GM23248 (cell line): Measurements from ENCODE around the gene PIK3CG. TPM values are rescaled to one million over a fixed set of nuclear protein-coding genes. Genes with fewer than 3 reads are reported as not detected.

ENCODE experiments used
- DNase-seq: peaks from one replicate; pipeline ENCODE4 v3.0.0-alpha.2; 2015
- H2AFZ ChIP-seq: fragments of 200-600 bp; sonication (generic); 2 replicates; pipeline ENCODE4 v1.6.1; 2016; ENCODE audit warnings: antibody characterized with exemption
- H3F3A ChIP-seq: fragments of 200-600 bp; sonication (generic); 2 replicates; pipeline ENCODE4 v1.6.1; 2016; ENCODE audit warnings: mild to moderate bottlenecking, antibody characterized with exemption, mixed run types; ENCODE audit not compliant: insufficient read depth
- H3K27ac ChIP-seq: fragments of 200-600 bp; sonication (generic); 2 replicates; pipeline ENCODE4 v1.5.1; 2016; ENCODE audit warnings: mild to moderate bottlenecking
- H3K27me3 ChIP-seq: fragments of 200-600 bp; sonication (generic); replicated peaks from 2 replicates; pipeline ENCODE4 v1.6.1; 2016; ENCODE audit warnings: mild to moderate bottlenecking; ENCODE audit not compliant: insufficient read depth
- H3K36me3 ChIP-seq: fragments of 200-600 bp; sonication (generic); 2 replicates; pipeline ENCODE4 v1.6.1; 2016; ENCODE audit warnings: low read depth, mild to moderate bottlenecking
- H3K4me1 ChIP-seq: fragments of 200-600 bp; sonication (generic); 2 replicates; pipeline ENCODE4 v1.6.1; 2016; ENCODE audit warnings: mild to moderate bottlenecking; ENCODE audit not compliant: insufficient read depth
- H3K4me2 ChIP-seq: fragments of 200-600 bp; sonication (generic); one replicate; pipeline ENCODE4 v1.6.1; 2016; ENCODE audit warnings: mild to moderate bottlenecking; ENCODE audit not compliant: unreplicated experiment
- H3K4me3 ChIP-seq: fragments of 200-600 bp; sonication (generic); 2 replicates; pipeline ENCODE4 v1.5.1; 2016; ENCODE audit warnings: mild to moderate bottlenecking
- H3K79me2 ChIP-seq: fragments of 200-600 bp; sonication (generic); 2 replicates; pipeline ENCODE4 v1.6.1; 2016; ENCODE audit warnings: mild to moderate bottlenecking; ENCODE audit not compliant: insufficient read depth
- H3K9ac ChIP-seq: fragments of 200-600 bp; sonication (generic); 2 replicates; pipeline ENCODE4 v1.6.1; 2016; ENCODE audit warnings: mild to moderate bottlenecking
- H3K9me2 ChIP-seq: fragments of 200-600 bp; sonication (generic); 2 replicates; pipeline ENCODE4 v1.6.1; 2016; ENCODE audit warnings: mixed run types, mild to moderate bottlenecking, moderate library complexity; ENCODE audit not compliant: insufficient read depth
- H3K9me3 ChIP-seq: fragments of 200-600 bp; sonication (generic); one replicate; pipeline ENCODE4 v1.6.1; 2017; ENCODE audit warnings: low read depth
- H4K20me1 ChIP-seq: fragments of 200-600 bp; sonication (generic); 2 replicates; pipeline ENCODE4 v1.6.0; 2016; ENCODE audit not compliant: insufficient read depth
- EZH2 ChIP-seq: fragments of 200-600 bp; sonication (generic); IDR thresholded peaks from 2 replicates; pipeline ENCODE4 v1.6.1; 2018; ENCODE audit warnings: antibody characterized with exemption, mild to moderate bottlenecking; ENCODE audit not compliant: insufficient read depth, poor library complexity, severe bottlenecking
- EZH2phosphoT487 ChIP-seq: fragments of 200-600 bp; sonication (generic); IDR thresholded peaks from 2 replicates; pipeline ENCODE4 v1.6.1; 2018; ENCODE audit warnings: antibody characterized with exemption, moderate library complexity, mild to moderate bottlenecking, low read depth; ENCODE audit not compliant: insufficient read depth
- WGBS, 2 experiments: methylation state at CpG; one replicate each; pipeline ENCODE4 v1.1.6; 2015 to 2017; ENCODE audit warnings: low lambda C conversion rate in 2 of 2, low coverage in 1 of 2; ENCODE audit errors: missing lambda C conversion rate in 2 of 2; 5-methylcytosine and 5-hydroxymethylcytosine counted together
- in situ Hi-C: fragments of 300-500 bp; cut with MboI; formaldehyde crosslinking; loops from 2 replicates; pipeline ENCODE4 v1.15.0; 2020
- polyA plus RNA-seq: library from polyadenylated mRNA; unstranded; fragments of >200 nt; fragmentation: Nextera tagmentation; extraction: Ambion mirVana; gene quantifications from 2 replicates; pipeline ENCODE4 v1.2.1, GENCODE V29; 2016
- total RNA-seq: library from RNA; depleted of rRNA; stranded (reverse); fragments of >200 nt; shearing (Covaris generic); gene quantifications from 2 replicates; pipeline ENCODE4 v1.2.3, GENCODE V29; 2014

The PIK3CG gene
- total and polyA plus RNA-seq, 2 experiments from 2014 or later: not detected

DNA sequence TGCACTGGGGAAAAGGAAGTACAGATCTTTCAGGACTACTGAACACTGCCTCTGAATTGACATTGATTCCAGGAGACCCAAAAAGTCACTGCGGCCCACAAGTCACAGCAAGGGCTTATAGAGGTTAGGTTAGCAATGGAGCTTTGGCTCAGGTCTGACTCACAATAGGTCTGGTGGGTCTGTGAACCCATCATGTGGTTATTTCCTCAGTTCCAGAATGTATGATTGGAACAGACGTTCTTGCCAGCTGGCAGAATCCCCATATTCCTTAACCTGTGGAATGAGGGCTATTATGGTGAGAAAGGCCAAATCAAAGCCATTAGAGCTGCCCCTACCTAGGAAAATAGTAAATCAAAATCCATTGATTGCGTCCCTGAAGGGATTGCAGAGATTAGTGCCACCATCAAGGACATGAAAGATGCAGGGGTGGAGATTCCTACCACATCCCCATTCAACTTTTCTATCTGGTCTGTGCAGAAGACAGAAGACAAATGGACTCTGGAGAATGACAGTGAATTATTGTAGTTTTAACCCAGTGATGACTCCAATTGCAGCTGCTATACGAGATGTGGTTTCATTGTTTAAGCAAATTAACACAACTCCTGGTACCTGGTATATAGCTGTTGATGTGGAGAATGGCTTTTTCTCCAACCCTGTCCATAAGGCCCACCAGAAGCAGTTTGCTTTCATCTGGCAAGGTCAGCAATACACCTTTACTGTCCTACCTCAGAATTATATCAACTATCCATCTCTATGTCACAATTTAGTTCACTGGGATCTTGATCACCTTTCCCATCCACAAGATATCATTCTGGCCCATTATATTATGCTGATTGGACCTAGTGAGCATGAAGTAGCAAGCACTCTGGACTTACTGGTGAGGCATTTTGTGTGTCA, 44.5 kb upstream of the PIK3CG start:
- no peaks in the 10 kb centered on the region for H3K27me3 ChIP-seq
- H3K9me3 ChIP-seq: no peaks in the 10 kb centered on the region
- in situ Hi-C loops: no loop called here
- WGBS, 2 experiments: 70 to 76% methylated on average over 4 of the region's 4 CpGs
- H2AFZ ChIP-seq: no peak overlapping the region
- H3K36me3 ChIP-seq: no peaks in the 10 kb centered on the region
- no peak for DNase-seq
- H3K4me1 ChIP-seq: peaks cover 11% of the 10 kb centered on the region; the same call in 1 of the 2 replicates
- H3K4me3 ChIP-seq: no peak overlapping the region
- no peak overlapping the region for H3K27ac ChIP-seq
- H4K20me1 ChIP-seq: no peaks in the 10 kb centered on the region
- peaks cover 12% of the 10 kb centered on the region for H3F3A ChIP-seq
- no peaks in the 10 kb centered on the region for H3K9me2 ChIP-seq
- no peak overlapping the region for H3K9ac ChIP-seq
- no peak overlapping the region for H3K4me2 ChIP-seq
- H3K79me2 ChIP-seq: no peaks in the 10 kb centered on the region
- TF ChIP-seq EZH2phosphoT487 (no peak), EZH2 (no peak)

DNA sequence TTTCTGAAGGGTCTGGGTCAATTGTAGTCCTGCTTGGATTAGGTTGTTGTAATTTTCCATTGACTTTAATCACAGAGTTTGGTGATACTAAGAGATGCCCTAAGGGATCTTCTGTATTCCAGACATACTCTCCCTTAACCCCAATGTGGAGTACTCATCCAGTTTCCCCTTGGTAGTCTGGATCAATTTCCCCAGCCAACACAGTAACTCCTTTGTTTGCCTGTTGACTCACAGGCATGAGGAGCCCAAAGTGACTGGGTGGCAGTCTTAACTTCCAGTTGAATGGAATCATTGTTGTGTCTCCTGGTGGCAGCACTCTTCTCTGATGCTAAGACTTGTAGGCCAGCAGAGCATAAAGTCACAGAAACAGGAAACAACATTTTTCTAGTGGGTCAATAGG, 41.5 kb upstream of the PIK3CG start:
- H3K9ac ChIP-seq: peak overlapping the region; percentile 41; the same call in 1 of the 2 replicates
- no peak overlapping the region for H2AFZ ChIP-seq
- in situ Hi-C loops: no loop called here
- H3F3A ChIP-seq: peaks cover 12% of the 10 kb centered on the region
- H3K4me2 ChIP-seq: no peak overlapping the region
- H3K79me2 ChIP-seq: no peaks in the 10 kb centered on the region
- no peaks in the 10 kb centered on the region for H4K20me1 ChIP-seq
- no peaks in the 10 kb centered on the region for H3K36me3 ChIP-seq
- no peak overlapping the region for H3K4me3 ChIP-seq
- peak overlapping the region; percentile 73 for H3K27ac ChIP-seq
- no peaks in the 10 kb centered on the region for H3K9me3 ChIP-seq
- no peaks in the 10 kb centered on the region for H3K27me3 ChIP-seq
- H3K4me1 ChIP-seq: peaks cover 11% of the 10 kb centered on the region; the same call in 1 of the 2 replicates
- no peak for TF ChIP-seq EZH2phosphoT487
- TF ChIP-seq EZH2: no peak
- DNase-seq: peak; percentile 54
- H3K9me2 ChIP-seq: no peaks in the 10 kb centered on the region

- in situ Hi-C loops: no loop called here
- TF ChIP-seq EZH2 (no peak), EZH2phosphoT487 (no peak)
- peak; percentile 92 for DNase-seq
- peaks cover 12% of the 10 kb centered on the region for H3F3A ChIP-seq
- no peaks in the 10 kb centered on the region for H4K20me1 ChIP-seq
- peaks cover 11% of the 10 kb centered on the region; the same call in 1 of the 2 replicates for H3K4me1 ChIP-seq
- H3K9ac ChIP-seq: peak overlapping the region; percentile 41; the same call in 1 of the 2 replicates
- H3K27ac ChIP-seq: peak overlapping the region; percentile 73
- 60 to 62% methylated on average over 4 of the region's 4 CpGs for WGBS, 2 experiments
- H3K9me3 ChIP-seq: no peaks in the 10 kb centered on the region
- H3K4me2 ChIP-seq: no peak overlapping the region
- no peaks in the 10 kb centered on the region for H3K79me2 ChIP-seq
- H3K9me2 ChIP-seq: no peaks in the 10 kb centered on the region
- no peak overlapping the region for H3K4me3 ChIP-seq
- H3K36me3 ChIP-seq: no peaks in the 10 kb centered on the region
- no peaks in the 10 kb centered on the region for H3K27me3 ChIP-seq
- 0 out of 2 replicates have a peak overlapping the region, but pooled peaks have one; percentile 7 for H2AFZ ChIP-seq
These were observed 40.6 kb upstream of the PIK3CG start for GRCh38 chr7:106824458-106824857.

- Histone ChIP-seq H3K9ac (no peak overlapping the region), H3K4me3 (no peak overlapping the region), H3K27me3 (no peaks in the 10 kb centered on the region), H3K9me2 (no peaks in the 10 kb centered on the region), H3K27ac (no peak overlapping the region), H3K9me3 (no peaks in the 10 kb centered on the region), H3K4me1 (peaks cover 11% of the 10 kb centered on the region; the same call in 1 of the 2 replicates), H3K36me3 (no peaks in the 10 kb centered on the region), H2AFZ (no peak overlapping the region), H4K20me1 (no peaks in the 10 kb centered on the region), H3F3A (peaks cover 12% of the 10 kb centered on the region), H3K4me2 (no peak overlapping the region), H3K79me2 (no peaks in the 10 kb centered on the region)
- in situ Hi-C loops: no loop called here
- TF ChIP-seq EZH2: no peak
- TF ChIP-seq EZH2phosphoT487: no peak
- 64 to 66% methylated on average over 2 of the region's 2 CpGs for WGBS, 2 experiments
- no peak for DNase-seq
These were observed 37.5 kb upstream of the PIK3CG start for GRCh38 chr7:106827626-106828025.
